Hematopoietic multipotent progenitor cell treated with erythropoietin and hydrocortisone succinate and interleukin-3 and kit ligand, for 17 days (in vitro differentiated cells): ENCODE data around the gene SCG2.

ENCODE experiments used
- DNase-seq: peaks from one replicate; pipeline ENCODE4 v3.0.0-alpha.2; 2015; ENCODE audit warnings: low spot score

The SCG2 gene

GRCh38 chr2:223576873-223577272 is 25.3 kb downstream of the SCG2 start:
- DNase-seq: no peak

GRCh38 chr2:223570784-223571183 is 31.4 kb downstream of the SCG2 start:
- DNase-seq: no peak

GRCh38 chr2:223566396-223566795 is 35.8 kb downstream of the SCG2 start:
- no peak for DNase-seq

- DNase-seq: no peak
Observed at GRCh38 chr2:223563462-223563861, 38.7 kb downstream of the SCG2 start.

GRCh38 chr2:223562078-223562477 is 40.1 kb downstream of the SCG2 start:
- no peak for DNase-seq

GRCh38 chr2:223560749-223561435 is 41.3 kb downstream of the SCG2 start:
- no peak for DNase-seq

- DNase-seq: no peak
Observed at GRCh38 chr2:223558970-223559369, 43.2 kb downstream of the SCG2 start.

- DNase-seq: no peak
Observed at GRCh38 chr2:223554923-223555322, 47.2 kb downstream of the SCG2 start.

GRCh38 chr2:223549215-223549614 is 52.9 kb downstream of the SCG2 start:
- no peak for DNase-seq

- DNase-seq: no peak
Observed at GRCh38 chr2:223548194-223548593, 54.0 kb downstream of the SCG2 start.
